Measurements from ENCODE around the gene ITPK1. TPM values are rescaled to one million over a fixed set of nuclear protein-coding genes. Genes with fewer than 3 reads are reported as not detected.
A peak's percentile ranks its signal among the peaks of the same experiment; 100 is the strongest.

The ITPK1 gene
- total and polyA plus RNA-seq, 8 donors = 17.8 to 46.3 (median 28.9) TPM

GRCh38 chr14:93081876-93082570, 33.7 kb downstream of the ITPK1 start:
- no peak for DNase-seq
- WGBS, 5 donors = 74 to 89% (median 86%) methylated on average over 14 of the region's 14 CpGs
- no peaks in the 10 kb centered on the region for H3K36me3 ChIP-seq
- H3K9me3 ChIP-seq = no peaks in the 10 kb centered on the region
- no peaks in the 10 kb centered on the region for H3K27me3 ChIP-seq
- H3K4me3 ChIP-seq = no peak overlapping the region
- intact Hi-C loops (cut with DNase I; ENCODE audit: low total_unique reads) = no loop called here
- TF ChIP-seq, protein P1, sequence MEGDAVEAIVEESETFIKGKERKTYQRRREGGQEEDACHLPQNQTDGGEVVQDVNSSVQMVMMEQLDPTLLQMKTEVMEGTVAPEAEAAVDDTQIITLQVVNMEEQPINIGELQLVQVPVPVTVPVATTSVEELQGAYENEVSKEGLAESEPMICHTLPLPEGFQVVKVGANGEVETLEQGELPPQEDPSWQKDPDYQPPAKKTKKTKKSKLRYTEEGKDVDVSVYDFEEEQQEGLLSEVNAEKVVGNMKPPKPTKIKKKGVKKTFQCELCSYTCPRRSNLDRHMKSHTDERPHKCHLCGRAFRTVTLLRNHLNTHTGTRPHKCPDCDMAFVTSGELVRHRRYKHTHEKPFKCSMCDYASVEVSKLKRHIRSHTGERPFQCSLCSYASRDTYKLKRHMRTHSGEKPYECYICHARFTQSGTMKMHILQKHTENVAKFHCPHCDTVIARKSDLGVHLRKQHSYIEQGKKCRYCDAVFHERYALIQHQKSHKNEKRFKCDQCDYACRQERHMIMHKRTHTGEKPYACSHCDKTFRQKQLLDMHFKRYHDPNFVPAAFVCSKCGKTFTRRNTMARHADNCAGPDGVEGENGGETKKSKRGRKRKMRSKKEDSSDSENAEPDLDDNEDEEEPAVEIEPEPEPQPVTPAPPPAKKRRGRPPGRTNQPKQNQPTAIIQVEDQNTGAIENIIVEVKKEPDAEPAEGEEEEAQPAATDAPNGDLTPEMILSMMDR (IDR thresholded peaks at IDR 0.05) = no peak
- TF ChIP-seq POLR2A (IDR thresholded peaks at IDR 0.05) = no peak
- TF ChIP-seq POLR2AphosphoS5 (IDR thresholded peaks at IDR 0.05) = no peak
- TF ChIP-seq EP300 (IDR thresholded peaks at IDR 0.05) = no peak
- peaks cover 0 to 58% (median 31%) of the 10 kb centered on the region in 4 donors for H3K4me1 ChIP-seq
- peak overlapping the region in 2 of 5 donors; percentile 1 to 37 for H3K27ac ChIP-seq

- H3K27me3 ChIP-seq = no peaks in the 10 kb centered on the region
- no peak for DNase-seq
- 87 to 94% (median 92%) methylated on average over 5 of the region's 5 CpGs for WGBS, 5 donors
- no peak overlapping the region for H3K27ac ChIP-seq
- H3K9me3 ChIP-seq = no peaks in the 10 kb centered on the region
- peaks cover 0 to 45% (median 28%) of the 10 kb centered on the region in 4 donors for H3K4me1 ChIP-seq
- intact Hi-C loops (cut with DNase I; ENCODE audit: low total_unique reads) = no loop called here
- H3K36me3 ChIP-seq = no peaks in the 10 kb centered on the region
- no peak overlapping the region for H3K4me3 ChIP-seq
- TF ChIP-seq, protein P1 (IDR thresholded peaks at IDR 0.05) = no peak
Measured at GRCh38 chr14:93079865-93080403, 35.8 kb downstream of the ITPK1 start.

- peaks cover 0 to 50% (median 31%) of the 10 kb centered on the region in 4 donors for H3K4me1 ChIP-seq
- TF ChIP-seq POLR2A (IDR thresholded peaks at IDR 0.05) (no peak), EP300 (IDR thresholded peaks at IDR 0.05) (no peak), POLR2AphosphoS5 (IDR thresholded peaks at IDR 0.05) (no peak)
- TF ChIP-seq, protein P1 (IDR thresholded peaks at IDR 0.05) = no peak
Measured at GRCh38 chr14:93079321-93079720, 36.4 kb downstream of the ITPK1 start.

DNA sequence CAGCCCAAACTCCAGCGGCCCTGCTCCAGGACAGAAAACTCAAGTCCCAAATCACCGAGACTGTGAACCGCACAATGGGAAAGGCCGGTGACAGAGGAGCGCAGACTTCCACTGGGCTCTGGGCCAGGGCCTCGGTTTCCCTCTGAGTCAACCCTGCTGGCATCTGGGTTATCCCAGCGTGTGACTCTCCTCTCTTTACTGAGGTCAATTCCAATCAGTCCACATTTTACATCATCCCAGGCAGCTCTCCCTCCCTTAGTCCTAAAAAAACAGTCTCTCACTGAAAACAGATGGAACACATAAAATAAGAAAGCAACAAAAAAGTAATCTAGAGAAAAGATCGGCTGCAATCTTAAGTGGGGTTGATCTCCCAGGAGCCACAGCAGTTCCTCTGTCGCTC, 36.9 kb downstream of the ITPK1 start:
- no peak for TF ChIP-seq POLR2A (IDR thresholded peaks at IDR 0.05)
- TF ChIP-seq, protein P1 (IDR thresholded peaks at IDR 0.05) = no peak
- no peak for TF ChIP-seq EP300 (IDR thresholded peaks at IDR 0.05)
- no peak for TF ChIP-seq POLR2AphosphoS5 (IDR thresholded peaks at IDR 0.05)
- Histone ChIP-seq H3K9me3 (no peaks in the 10 kb centered on the region), H3K4me1 (peaks cover 0 to 54% (median 34%) of the 10 kb centered on the region in 4 donors), H3K4me3 (no peak overlapping the region), H3K27me3 (no peaks in the 10 kb centered on the region), H3K36me3 (no peaks in the 10 kb centered on the region), H3K27ac (peak overlapping the region in 2 of 5 donors; percentile 4 to 29)
- no peak for DNase-seq
- intact Hi-C loops (cut with DNase I; ENCODE audit: low total_unique reads) = no loop called here
- 64 to 89% (median 83%) methylated on average over 9 of the region's 9 CpGs for WGBS, 5 donors

More at GRCh38 chr14:93079321-93079720, 36.4 kb downstream of the ITPK1 start:
- Histone ChIP-seq H3K9me3 (no peaks in the 10 kb centered on the region), H3K27me3 (no peaks in the 10 kb centered on the region), H3K4me3 (no peak overlapping the region), H3K27ac (no peak overlapping the region), H3K36me3 (no peaks in the 10 kb centered on the region)
- WGBS, 5 donors = 69 to 88% (median 77%) methylated on average over 9 of the region's 9 CpGs
- DNase-seq = no peak
- intact Hi-C loops (cut with DNase I; ENCODE audit: low total_unique reads) = no loop called here

Data from stomach (tissue), 9 donors.